Prostate gland (tissue), 2 donors: Measurements from ENCODE around the gene EXO1.

Experiments used
- POLR2A ChIP-seq: fragments of 450-650 bp; IDR thresholded peaks from one replicate; pipeline ENCODE4 v1.6.1; 2016; ENCODE audit warnings: antibody characterized with exemption, mild to moderate bottlenecking
- POLR2AphosphoS5 ChIP-seq: sonication (generic); formaldehyde crosslinking; IDR thresholded peaks from one replicate; pipeline ENCODE4 v1.6.1; 2017; ENCODE audit warnings: antibody characterized with exemption
- TF ChIP-seq, protein P1 (sequence below), 4 experiments: fragments of 200-600 bp in 2 of 4; fragments of 450-650 bp in 2 of 4; sonication (generic) in 2 of 4; IDR thresholded peaks; 1 replicate in 3 of 4; 2 replicates in 1 of 4; pipeline ENCODE4 v1.5.1; 2016 to 2019; ENCODE audit warnings: antibody characterized with exemption in 4 of 4, mild to moderate bottlenecking in 2 of 4, moderate library complexity in 2 of 4

GRCh38 chr1:241934201-241934848 is 86.3 kb downstream of the EXO1 start:
- TF ChIP-seq, protein P1, sequence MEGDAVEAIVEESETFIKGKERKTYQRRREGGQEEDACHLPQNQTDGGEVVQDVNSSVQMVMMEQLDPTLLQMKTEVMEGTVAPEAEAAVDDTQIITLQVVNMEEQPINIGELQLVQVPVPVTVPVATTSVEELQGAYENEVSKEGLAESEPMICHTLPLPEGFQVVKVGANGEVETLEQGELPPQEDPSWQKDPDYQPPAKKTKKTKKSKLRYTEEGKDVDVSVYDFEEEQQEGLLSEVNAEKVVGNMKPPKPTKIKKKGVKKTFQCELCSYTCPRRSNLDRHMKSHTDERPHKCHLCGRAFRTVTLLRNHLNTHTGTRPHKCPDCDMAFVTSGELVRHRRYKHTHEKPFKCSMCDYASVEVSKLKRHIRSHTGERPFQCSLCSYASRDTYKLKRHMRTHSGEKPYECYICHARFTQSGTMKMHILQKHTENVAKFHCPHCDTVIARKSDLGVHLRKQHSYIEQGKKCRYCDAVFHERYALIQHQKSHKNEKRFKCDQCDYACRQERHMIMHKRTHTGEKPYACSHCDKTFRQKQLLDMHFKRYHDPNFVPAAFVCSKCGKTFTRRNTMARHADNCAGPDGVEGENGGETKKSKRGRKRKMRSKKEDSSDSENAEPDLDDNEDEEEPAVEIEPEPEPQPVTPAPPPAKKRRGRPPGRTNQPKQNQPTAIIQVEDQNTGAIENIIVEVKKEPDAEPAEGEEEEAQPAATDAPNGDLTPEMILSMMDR (IDR thresholded peaks at IDR 0.05), result no peak
- no peak for TF ChIP-seq POLR2A
- TF ChIP-seq POLR2AphosphoS5, result no peak
